Left lung (tissue), 10 donors: Measurements from ENCODE around the gene CDC73. TPM values are rescaled to one million over a fixed set of nuclear protein-coding genes. Genes with fewer than 3 reads are reported as not detected.
"Not testable (repeated sequence)": the region's sequence is repeated elsewhere in the genome, so short reads cannot be mapped to it uniquely, and the experiment has no call there.

Source experiments
- ATAC-seq: fragments of 200-7000 bp; cut with Tn5 transposase; one replicate; pipeline ENCODE4 v1.9.1; 2020; ENCODE audit warnings: moderate library complexity
- DNase-seq, 4 donors: peaks; one replicate each; pipeline ENCODE4 v3.0.0-alpha.2; 2013 to 2020
- H3K27ac ChIP-seq, 2 donors: fragments of 200-600 bp; sonication (generic) in 1 of 2; one replicate each; pipeline versions ENCODE4 v1.5.0 to v1.8.0; 2020 to 2021
- H3K27me3 ChIP-seq, 2 donors: fragments of 200-600 bp; sonication (generic) in 1 of 2; one replicate each; pipeline versions ENCODE4 v1.5.0 to v1.8.0; 2020 to 2021
- H3K36me3 ChIP-seq, 2 donors: fragments of 200-600 bp; sonication (generic) in 1 of 2; one replicate each; pipeline versions ENCODE4 v1.5.0 to v1.8.0; 2020 to 2021
- H3K4me1 ChIP-seq, 2 donors: fragments of 200-600 bp; one replicate each; pipeline ENCODE4 v1.8.0; 2021
- H3K4me3 ChIP-seq, 2 donors: fragments of 200-600 bp; sonication (generic) in 1 of 2; one replicate each; pipeline versions ENCODE4 v1.5.0 to v1.8.0; 2020 to 2021; ENCODE audit warnings: mild to moderate bottlenecking in 1 of 2
- H3K9me3 ChIP-seq, 2 donors: fragments of 200-600 bp; sonication (generic) in 1 of 2; one replicate each; pipeline versions ENCODE4 v1.5.0 to v1.8.0; 2020 to 2021
- CTCF ChIP-seq, 2 donors: fragments of 200-600 bp; sonication (generic) in 1 of 2; IDR thresholded peaks; one replicate each; pipeline versions ENCODE4 v1.5.0 to v1.8.0; 2021; ENCODE audit warnings: antibody characterized with exemption in 2 of 2
- intact Hi-C, 2 donors: fragments of 100-400 bp; cut with DNase I; formaldehyde crosslinking; loops; one replicate each; pipeline versions ENCODE4 v1.11.2 to v1.14.2; 2022
- polyA plus RNA-seq, 6 donors: library from polyadenylated mRNA; unstranded; fragments of 120-200 nt; gene quantifications; one replicate each; pipeline ENCODE4 v1.2.1, GENCODE V29; 2013; ENCODE audit not compliant: insufficient read length in 6 of 6
- total RNA-seq, 2 donors: library from RNA; stranded (reverse); fragmentation: NEBNext Ultra II Directional; extraction: Animal tissue kit (Norgen Biotek cat#: 25700); gene quantifications; one replicate each; pipeline ENCODE4 v1.2.1, GENCODE V29; 2021
- donor health status: DM: no; HTN: yes; CAD: no.
- donor health status: DM: no; HTN: no; CAD: no.

CDC73 gene
- total and polyA plus RNA-seq, 8 donors = 45.2 to 56.4 (median 53.2) TPM

DNA sequence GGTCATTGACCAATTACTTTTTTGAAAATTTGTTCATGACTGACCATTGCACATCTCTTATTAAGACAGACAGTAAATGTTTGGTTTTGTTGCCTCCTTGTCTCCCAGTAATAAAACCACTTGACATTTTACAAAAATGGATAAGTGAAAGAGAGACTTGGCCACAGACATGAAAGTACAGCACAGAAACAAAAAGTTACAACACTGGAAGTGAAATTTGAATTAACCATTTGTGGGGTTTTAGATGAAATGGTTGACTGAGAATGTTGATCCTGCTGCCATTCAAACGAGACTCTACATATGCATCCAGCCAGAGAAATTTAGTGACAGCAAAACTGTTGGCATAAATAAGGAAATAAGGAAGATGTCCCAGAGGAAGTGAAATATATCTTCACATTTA lies 143.9 kb downstream of the CDC73 start:
- intact Hi-C loops = no loop called here
- TF ChIP-seq CTCF (IDR thresholded peaks at IDR 0.05) = no peak
- DNase-seq (no peak), ATAC-seq (no peak)
- Histone ChIP-seq H3K27ac (no peak overlapping the region), H3K36me3 (no peaks in the 10 kb centered on the region), H3K9me3 (no peaks in the 10 kb centered on the region), H3K27me3 (no peaks in the 10 kb centered on the region), H3K4me1 (no peaks in the 10 kb centered on the region), H3K4me3 (no peak overlapping the region)

DNA sequence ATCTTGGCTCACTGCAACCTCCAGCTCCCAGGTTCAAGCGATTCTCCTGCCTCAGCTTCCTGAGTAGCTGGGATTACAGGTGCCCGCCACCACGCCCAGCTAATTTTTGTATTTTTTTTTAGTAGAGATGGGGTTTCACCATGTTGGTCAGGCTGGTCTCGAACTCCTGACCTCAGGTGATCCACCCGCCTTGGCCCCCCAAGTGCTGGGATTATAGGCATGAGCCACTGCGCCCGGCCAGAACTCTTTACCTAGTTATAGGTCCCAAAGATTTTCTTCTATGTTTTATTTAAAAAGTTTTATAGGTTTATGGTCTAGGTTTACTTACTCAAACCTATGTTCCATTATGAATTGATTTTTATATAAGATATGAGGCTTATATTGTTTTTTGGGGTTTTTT lies 145.0 kb downstream of the CDC73 start:
- DNase-seq, H3K9me3 ChIP-seq, H3K36me3 ChIP-seq, intact Hi-C loops, ATAC-seq, H3K4me1 ChIP-seq, H3K27ac ChIP-seq, H3K4me3 ChIP-seq, H3K27me3 ChIP-seq: not testable (repeated sequence)

GRCh38 chr1:193270996-193271395 lies 149.2 kb downstream of the CDC73 start:
- Histone ChIP-seq H3K9me3 (peaks cover 0 to 2% of the 10 kb centered on the region in 2 donors), H3K4me3 (no peak overlapping the region), H3K36me3 (no peaks in the 10 kb centered on the region), H3K27ac (no peak overlapping the region), H3K27me3 (no peaks in the 10 kb centered on the region), H3K4me1 (no peaks in the 10 kb centered on the region)
- no peak for TF ChIP-seq CTCF (IDR thresholded peaks at IDR 0.05)
- intact Hi-C loops = no loop called here
- DNase-seq (no peak), ATAC-seq (no peak)

DNA sequence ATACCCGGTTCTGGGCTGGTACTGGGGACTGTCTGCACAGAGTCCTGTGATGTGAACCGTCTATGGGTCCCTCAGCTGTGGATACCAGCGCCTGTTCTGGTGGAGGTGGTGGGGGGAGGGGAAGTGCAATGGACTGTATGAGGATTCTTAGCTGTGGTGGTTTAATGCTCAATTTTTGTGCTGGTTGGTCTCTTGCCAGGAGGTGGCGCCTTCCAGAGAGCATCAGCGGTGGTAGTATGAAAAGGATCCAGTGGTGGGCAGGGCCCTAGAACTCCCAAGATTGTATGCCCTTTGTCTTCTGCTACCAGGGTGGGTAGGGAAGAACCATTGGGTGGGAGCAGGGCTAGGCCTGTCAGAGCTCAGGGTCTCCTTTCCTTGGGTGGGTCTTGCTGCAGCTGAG lies 153.9 kb downstream of the CDC73 start:
- no peak for ATAC-seq
- no peak for TF ChIP-seq CTCF (IDR thresholded peaks at IDR 0.05)
- no peak for DNase-seq
- Histone ChIP-seq H3K36me3 (no peaks in the 10 kb centered on the region), H3K4me1 (no peaks in the 10 kb centered on the region), H3K9me3 (peaks cover 0 to 2% of the 10 kb centered on the region in 2 donors), H3K4me3 (no peak overlapping the region), H3K27ac (no peak overlapping the region), H3K27me3 (no peaks in the 10 kb centered on the region)
- intact Hi-C loops = no loop called here

DNA sequence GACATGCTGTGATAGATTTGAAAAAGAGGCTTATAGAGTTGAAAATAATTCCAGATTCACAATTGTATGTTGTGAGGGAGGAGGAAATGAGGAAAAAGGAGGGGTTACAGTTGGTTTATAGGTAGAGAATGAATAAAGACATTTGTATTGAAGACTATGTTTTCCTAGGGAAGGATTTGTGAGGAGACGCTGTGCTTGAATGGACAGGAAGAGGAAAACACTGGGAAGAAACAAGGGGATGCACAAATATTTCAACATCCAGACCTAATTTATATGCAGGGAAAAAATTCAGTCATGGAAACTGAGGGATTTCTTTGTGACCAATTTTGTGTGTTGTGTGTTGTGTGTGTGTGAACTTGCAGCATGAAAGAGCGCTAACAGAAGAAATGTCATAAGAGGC lies 157.1 kb downstream of the CDC73 start:
- Histone ChIP-seq H3K27ac (no peak overlapping the region), H3K4me3 (no peak overlapping the region), H3K36me3 (no peaks in the 10 kb centered on the region), H3K27me3 (no peaks in the 10 kb centered on the region), H3K4me1 (no peaks in the 10 kb centered on the region), H3K9me3 (no peaks in the 10 kb centered on the region)
- ATAC-seq (no peak), DNase-seq (no peak)
- intact Hi-C loops = no loop called here
- no peak for TF ChIP-seq CTCF (IDR thresholded peaks at IDR 0.05)

GRCh38 chr1:193281894-193282293 lies 160.1 kb downstream of the CDC73 start:
- Histone ChIP-seq H3K9me3 (no peaks in the 10 kb centered on the region), H3K4me3 (no peak overlapping the region), H3K27me3 (no peaks in the 10 kb centered on the region), H3K4me1 (no peaks in the 10 kb centered on the region), H3K27ac (no peak overlapping the region), H3K36me3 (no peaks in the 10 kb centered on the region)
- no peak for DNase-seq
- no peak for TF ChIP-seq CTCF (IDR thresholded peaks at IDR 0.05)
- intact Hi-C loops = no loop called here
- no peak for ATAC-seq
